Activated CD4-positive, alpha-beta T cell treated with anti-CD3 and anti-CD28 coated beads, Interleukin-2, amount 50 U/mL, for 48 hours (primary cell): Measurements from ENCODE around the gene NHS.

Experiments
- DNase-seq, 2 experiments: peaks; one replicate each; pipeline ENCODE4 v3.0.0-alpha.2; 2020

The NHS gene

GRCh38 chrX:17740137-17741122 lies 365.4 kb downstream of the NHS start:
- no peak for DNase-seq

DNA sequence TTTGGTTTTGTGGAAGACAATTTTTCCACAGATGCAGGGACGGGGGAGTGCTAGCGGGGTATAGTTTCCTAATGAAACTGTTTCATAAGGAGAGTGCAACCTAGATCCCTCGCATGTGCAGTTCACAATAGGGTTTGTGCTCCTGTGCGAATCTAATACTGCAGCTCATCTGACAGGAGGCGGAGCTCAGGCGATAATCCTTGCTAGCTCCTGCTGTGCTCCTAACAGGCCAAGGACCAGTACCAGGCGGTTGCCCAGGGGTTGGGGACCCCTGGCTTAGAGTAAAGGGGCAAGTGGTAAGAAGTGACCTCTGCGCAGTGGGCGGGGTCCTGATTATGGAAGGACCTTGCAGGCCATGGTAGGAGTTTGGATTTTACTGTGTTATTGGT lies 366.1 kb downstream of the NHS start:
- no peak for DNase-seq

DNA sequence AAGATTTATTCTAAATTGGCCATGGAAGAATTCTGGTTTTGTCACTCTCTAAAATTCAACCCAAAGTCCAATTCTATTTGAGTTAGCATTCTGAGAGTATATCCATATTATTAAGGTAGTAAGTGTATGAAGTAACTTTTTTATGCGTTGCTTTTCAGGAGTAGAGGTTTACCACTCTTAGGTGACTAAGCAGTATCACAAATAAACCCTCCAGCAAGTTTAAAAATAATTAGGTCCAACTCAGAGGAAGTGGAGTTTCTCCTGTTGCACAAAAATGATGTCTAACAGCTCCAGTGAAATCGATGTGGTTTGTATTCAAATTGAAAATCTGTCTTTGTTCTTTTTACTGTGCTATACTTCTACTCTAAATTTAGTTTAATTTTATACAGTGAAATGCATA lies 368.9 kb downstream of the NHS start:
- DNase-seq: no peak

DNA sequence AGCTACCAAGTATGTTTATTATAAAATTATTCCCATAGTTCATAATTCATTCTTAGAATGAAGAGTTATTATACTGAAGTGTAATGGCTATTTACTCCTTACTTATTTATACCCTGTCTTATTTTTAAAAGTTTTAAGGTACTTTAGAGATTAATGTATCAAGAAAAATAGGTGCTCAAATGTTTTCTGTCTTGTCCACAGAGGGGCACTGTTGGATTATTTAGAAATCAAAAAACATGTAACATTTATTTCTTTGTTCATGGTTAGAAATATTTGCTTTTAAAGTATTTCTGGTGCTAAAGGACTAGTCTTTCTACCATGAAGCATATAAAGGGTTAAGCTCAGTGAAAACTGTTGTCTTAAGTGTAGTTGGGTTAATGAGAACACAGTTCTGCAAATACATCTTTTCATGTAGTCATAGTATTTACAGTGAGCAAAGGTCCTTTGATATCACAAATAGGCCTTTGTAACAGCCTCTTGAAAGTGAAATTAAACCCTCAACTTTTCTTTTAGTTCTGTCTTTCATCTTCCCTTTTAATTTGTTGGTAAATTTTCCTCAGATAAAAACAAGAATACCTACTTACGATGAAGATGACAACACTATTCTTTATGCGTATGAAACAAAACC lies 370.0 kb downstream of the NHS start:
- DNase-seq: no peak

- DNase-seq: no peak
Measured at GRCh38 chrX:17747692-17748091, 372.7 kb downstream of the NHS start.

- no peak for DNase-seq
Measured at GRCh38 chrX:17748684-17749083, 373.7 kb downstream of the NHS start.

DNA sequence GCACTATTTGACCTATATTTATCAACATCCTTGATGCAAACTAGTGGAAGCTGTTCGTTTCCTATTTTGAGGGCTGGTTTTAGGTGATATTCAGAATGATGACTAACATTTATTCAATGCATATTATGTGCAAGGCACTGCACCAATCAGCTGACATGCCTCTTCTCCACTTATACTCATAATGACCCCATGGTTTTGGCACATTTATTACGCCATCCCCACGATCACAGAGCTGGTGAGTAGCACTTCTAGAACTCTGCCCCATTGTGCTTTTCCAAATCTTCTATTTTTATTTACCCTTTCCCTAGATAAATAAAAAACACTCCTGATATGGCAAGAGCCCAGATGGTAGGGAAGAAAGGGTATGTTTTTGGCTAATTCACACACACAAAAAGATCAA lies 375.4 kb downstream of the NHS start:
- DNase-seq: no peak

DNA sequence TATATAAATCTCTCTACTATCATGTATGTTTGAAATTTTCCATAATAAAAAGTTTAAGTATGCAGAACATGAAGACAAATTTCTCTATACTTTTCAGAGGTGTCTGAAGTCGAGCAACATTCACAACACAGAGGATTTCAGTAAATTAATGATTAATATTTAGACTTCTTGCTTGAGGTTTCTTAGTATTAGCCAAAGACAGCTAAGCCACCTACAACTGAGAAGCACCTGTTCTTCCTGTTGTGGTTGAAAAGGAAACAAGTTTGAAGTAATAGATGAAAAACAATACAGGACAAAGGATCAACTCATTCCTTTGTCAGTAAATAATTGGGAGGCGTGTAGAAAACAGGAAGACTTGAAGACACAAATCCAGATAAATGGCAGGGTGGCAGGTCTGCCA lies 383.4 kb downstream of the NHS start:
- DNase-seq: no peak

DNA sequence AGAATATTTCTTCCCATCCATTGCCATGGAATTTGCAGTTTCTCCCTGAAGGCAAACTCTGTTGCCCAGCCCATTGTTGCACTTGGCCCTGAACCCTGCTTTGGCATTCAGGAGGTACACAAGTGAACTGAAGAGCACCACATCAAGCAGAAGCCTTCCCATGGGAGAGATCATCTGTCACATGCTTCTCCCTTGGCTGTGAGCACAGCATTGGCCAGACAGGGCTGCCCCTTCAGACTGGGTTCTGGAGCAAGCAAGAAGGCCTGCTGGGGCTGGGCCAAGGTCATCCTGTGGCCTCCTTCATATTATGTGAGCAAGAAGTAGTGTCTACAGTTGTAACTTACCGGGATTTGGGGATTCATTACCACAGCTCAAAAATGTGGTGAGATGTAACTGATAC lies 385.0 kb downstream of the NHS start:
- no peak for DNase-seq

DNA sequence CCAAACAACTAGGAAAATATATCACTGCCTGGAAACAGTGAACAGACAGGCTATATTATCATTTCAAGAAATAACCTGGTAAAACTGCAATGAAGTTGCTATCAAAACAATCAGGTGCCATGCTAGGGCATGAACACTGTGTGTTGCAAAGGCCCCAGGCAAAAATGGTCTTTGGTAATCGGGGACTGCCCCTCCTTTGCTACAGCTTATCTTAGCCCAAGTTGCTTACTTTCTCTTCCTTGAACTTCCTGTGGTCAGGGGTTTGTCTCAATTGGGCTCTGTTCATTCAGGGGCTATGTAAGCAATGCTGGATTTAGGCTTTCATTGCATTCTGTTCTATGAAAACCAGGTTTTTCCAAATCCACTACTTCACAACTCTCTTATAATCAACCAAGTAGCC lies 392.7 kb downstream of the NHS start:
- no peak for DNase-seq

- DNase-seq: no peak
Measured at GRCh38 chrX:17768997-17769396, 394.0 kb downstream of the NHS start.

GRCh38 chrX:17769701-17770269 lies 394.8 kb downstream of the NHS start:
- DNase-seq: peak in 1 of 2 experiments; percentile 6

DNA sequence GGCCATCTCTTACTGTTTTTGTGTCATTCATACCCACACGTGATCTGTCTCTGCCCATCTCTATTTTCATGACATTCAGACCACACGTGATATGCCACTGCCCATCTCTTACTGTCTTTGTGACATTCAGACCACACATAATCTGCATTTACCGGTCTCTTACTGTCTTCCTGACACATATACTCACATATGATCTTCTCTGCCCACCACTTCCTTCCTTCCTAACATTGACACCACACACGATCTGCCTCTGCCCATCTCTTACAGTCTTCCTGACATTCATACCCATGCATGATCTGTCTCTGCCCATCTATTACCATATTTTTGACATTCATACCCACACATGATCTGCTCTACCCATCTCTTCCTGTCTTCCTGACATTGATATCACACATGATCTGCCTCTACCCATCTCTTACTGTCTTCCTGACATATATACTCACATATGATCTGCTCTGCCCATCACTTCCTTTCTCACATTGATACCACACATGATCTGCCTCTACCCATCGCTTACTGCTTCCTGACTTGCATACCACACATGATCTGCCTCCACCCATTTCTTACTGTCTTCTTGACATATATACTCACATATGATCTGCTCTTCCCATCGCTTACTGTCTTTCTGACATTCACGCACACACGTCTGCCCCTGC lies 398.3 kb downstream of the NHS start:
- no peak for DNase-seq

DNA sequence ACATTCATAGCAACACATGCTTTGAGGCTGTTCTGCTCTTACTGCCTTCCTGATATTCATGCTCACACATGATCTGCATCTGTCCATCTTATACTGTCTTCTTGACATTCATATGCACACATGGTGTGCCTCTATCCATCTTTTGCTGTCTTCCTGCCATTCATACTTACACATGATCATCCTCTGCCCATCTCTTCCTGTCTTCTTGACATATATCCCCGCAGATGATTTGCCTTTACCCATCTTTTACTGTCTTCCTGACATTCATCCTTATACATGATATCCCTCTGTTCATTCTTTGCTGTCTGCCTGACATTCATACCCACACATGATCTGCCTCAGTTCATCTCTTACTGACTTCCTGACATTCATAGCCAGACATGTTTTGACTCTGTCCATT lies 399.1 kb downstream of the NHS start:
- DNase-seq: no peak

DNA sequence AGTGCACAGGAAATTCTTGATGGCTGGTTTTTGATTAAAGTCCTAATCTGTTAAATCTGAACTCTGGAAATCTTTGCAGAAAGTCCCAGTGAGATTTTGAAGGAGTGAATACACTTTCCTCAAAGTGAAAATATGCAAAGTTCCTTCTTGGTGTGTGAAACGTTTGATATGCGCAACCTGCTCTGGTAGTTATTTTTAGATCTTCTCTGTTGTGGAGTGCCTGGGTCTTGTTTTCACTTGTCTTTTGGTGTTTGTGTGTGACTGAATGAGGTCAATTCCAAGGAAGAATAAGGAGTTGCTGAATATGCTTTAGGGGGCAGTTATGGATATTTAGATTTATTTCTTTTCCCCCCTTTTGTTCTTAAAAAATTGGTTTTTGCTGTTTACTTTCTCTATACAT lies 404.0 kb downstream of the NHS start:
- DNase-seq: no peak

DNA sequence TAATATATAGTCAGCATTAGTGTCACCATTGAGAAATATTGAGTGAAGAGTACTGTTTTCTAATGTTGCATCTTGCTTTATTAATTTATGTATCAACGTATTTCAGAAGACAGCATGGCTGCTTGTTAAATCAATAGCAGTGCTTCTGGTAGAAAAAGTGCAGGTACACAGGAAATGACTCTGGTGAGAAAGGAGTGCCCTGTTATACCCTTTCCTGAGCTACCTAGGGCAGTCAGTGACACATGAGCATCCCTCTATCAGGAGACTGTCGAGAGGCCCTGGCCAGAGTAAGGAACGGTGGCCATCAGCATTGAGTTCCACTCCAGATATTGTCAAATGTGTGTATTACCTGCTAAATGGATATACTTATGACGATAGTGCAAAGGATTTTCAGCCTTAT lies 404.4 kb downstream of the NHS start:
- no peak for DNase-seq
